Non-pigmented ciliary epithelial cell (primary cell): Measurements from ENCODE around the gene PKNOX1.
"Not testable (repeated sequence)": the region's sequence is repeated elsewhere in the genome, so short reads cannot be mapped to it uniquely, and the experiment has no call there.

Experiments used
- DNase-seq: peaks from one replicate; pipeline ENCODE4 v3.0.0-alpha.2; 2010; ENCODE audit warnings: low read depth

The PKNOX1 gene, protein sequence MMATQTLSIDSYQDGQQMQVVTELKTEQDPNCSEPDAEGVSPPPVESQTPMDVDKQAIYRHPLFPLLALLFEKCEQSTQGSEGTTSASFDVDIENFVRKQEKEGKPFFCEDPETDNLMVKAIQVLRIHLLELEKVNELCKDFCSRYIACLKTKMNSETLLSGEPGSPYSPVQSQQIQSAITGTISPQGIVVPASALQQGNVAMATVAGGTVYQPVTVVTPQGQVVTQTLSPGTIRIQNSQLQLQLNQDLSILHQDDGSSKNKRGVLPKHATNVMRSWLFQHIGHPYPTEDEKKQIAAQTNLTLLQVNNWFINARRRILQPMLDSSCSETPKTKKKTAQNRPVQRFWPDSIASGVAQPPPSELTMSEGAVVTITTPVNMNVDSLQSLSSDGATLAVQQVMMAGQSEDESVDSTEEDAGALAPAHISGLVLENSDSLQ

GRCh38 chr21:42973991-42974831, at the start of gene PKNOX1:
PKNOX1 (plus strand) TSS chr21:42974562; CDS start chr21:43004382, 29,820 bp downstream.
- DNase-seq: peak; percentile 88

- no peak for DNase-seq
Measured at GRCh38 chr21:42925114-42925926, 49.0 kb upstream of the PKNOX1 start, which contains the start of gene ERVH48-1. ERVH48-1 (minus strand) TSS chr21:42925630; CDS start chr21:42919006, 6,624 bp downstream.

DNA sequence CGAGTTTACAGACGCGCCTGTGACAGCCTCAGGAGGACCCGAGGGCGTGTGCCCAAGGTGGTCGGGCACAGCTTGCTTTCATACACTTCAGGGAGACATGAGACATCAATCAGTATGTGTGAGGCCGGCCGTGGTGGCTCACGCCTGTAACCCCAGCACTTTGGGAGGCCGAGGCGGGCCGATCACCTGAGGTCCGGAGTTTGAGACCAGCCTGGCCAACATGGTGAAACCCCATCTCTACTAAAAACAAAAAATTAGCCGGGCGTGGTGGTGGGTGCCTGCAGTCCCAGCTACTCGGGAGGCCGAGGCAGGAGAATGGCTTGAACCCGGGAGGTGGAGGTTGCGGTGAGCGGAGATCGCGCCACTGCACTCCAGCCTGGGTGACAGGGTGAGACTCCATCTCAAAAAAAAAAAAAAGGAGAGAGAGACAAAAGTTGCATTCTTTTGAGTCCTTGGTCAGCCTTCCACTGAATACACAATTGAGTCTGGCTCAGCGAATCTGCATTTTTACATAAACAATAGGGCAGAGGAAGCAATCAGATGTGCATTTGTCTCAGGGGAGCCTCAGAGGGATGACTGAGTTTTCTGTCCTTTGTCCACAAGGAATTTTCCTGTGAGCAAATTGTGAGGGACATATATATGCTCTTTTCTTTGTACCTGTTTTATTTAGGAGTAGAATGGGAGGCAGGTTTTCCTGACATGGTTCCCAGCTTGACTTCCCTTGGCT, 46.7 kb upstream of the PKNOX1 start:
- DNase-seq: not testable (repeated sequence)

DNA sequence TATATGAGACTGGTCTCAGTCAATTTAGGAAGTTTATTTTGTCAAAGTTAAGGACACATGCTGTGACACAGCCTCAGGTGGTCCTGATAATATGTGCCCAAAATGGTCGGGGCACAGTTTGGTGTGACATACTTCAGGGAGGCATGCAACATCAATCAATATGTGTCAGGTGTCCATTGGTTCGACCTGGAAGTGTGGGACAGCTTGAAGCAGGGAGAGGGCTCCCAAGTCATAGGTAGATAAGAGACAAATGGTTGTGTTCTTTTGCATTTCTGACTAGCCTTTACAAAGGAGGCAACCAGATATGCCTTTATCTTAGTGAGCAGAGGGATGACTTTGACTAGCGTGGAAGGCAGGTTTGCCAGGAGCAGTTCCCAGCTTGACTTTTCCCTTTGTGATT, 44.4 kb upstream of the PKNOX1 start:
- DNase-seq: no peak

DNA sequence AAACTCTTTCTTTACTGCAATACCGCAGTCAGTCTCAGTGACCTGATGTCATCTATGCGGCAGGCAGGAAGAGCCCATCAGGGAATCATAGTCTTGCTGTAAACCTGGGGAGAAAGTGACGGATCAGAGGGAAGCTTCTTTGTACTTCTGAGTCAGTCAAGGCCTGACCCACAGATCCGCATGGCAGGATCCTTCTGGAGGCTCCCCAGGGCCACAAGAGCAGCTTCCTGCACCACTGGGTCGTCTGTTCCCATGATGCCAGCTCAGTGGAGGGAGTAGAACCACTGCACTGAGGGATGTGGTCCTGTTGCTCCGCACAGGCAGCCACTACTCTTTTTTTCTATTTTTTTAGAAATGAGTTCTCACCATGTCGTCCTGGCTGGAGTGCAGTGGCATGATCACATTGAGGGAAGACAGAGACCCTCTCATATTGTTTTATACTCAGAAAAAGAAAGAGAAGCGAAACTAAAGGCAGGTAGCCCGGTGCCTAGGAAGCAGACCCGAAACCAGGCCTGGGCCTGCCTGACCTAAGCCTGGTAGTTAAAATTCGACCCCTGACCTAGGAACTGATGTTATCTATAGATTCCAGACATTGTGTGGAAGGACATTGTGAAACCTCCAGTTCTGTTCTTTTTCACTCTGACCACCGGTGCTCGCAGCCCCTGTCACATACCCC, 42.7 kb upstream of the PKNOX1 start:
- no peak for DNase-seq

- not testable (repeated sequence) for DNase-seq
Measured at GRCh38 chr21:42932378-42933136, 41.8 kb upstream of the PKNOX1 start.

DNA sequence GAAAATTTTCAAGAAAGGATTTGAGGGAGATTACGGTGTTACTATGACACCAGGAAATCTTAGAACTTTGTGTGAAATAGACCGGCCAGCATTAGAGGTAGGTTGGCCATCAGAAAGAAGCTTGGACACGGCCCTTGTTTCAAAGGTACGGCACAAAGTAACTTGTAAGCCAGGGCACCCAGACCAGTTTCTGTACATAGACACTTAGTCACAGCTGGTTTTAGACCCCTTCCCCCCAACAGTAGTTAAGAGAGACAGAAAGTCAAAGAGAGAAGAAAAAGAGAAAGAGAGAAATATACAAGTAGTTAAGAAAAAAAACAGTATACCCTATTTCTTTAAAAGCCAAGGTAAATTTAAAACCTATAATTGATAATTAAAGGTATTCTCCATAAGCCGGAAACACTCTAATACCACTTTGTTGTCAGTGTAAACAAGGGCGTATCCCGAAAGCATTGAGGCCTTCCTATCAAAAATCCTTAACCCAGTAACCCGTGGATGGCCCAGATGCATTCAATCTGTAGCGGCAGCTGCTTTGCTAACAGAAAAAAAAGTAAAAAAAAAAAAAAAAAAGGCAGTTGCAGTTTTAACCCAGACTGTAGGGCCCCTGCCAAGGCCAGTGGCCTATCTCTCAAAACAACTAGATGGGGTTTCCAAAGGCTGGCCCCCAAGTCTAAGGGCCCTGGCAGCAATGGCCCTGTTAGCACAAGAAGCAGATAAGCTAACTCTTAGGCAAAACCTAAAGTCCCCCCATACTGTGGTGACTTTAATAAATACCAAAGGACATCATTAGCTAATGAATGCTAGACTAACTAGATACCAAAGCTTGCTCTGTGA, 41.0 kb upstream of the PKNOX1 start:
- DNase-seq: not testable (repeated sequence)

- not testable (repeated sequence) for DNase-seq
Measured at GRCh38 chr21:42933973-42934372, 40.4 kb upstream of the PKNOX1 start.

GRCh38 chr21:42936360-42936759, 38.0 kb upstream of the PKNOX1 start:
- not testable (repeated sequence) for DNase-seq

DNA sequence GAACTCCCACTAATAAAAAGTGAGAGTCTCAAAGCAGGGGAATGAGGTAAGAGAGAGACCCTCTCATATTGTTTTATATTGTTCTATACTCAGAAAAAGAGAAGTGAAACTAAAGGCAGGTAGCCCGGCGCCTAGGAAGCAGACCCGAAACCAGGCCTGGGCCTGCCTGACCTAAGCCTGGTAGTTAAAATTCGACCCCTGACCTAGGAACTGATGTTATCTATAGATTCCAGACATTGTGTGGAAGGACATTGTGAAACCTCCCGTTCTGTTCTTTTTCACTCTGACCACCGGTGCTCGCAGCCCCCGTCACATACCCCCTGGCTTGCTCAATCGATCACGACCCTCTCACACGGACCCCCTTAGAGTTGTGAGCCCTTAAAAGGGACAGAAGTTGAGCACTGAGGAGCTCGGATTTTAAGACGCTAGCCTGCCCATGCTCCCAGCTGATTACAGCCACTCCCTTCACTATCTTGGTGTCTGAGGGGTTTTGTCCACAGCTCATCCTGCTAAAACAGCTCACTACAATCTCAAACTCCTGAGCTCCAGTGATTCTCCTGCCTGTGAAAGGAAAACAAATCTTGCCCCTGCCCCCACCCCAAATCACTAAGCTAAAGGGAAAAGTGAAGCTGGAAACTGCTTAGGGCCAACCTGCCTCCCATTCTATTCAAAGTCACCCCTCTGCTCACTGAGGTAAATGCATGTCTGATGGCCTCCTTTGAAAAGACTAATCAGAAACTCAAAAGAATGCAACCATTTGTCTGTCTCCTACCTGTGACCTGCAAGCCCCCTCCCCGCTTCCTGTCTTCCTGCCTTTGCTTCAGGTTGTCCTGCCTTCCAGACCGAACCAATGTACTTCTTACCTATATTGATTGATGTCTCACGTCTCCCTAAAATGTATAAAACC, 37.1 kb upstream of the PKNOX1 start:
- not testable (repeated sequence) for DNase-seq

GRCh38 chr21:42937960-42938605, 36.3 kb upstream of the PKNOX1 start:
- no peak for DNase-seq

DNA sequence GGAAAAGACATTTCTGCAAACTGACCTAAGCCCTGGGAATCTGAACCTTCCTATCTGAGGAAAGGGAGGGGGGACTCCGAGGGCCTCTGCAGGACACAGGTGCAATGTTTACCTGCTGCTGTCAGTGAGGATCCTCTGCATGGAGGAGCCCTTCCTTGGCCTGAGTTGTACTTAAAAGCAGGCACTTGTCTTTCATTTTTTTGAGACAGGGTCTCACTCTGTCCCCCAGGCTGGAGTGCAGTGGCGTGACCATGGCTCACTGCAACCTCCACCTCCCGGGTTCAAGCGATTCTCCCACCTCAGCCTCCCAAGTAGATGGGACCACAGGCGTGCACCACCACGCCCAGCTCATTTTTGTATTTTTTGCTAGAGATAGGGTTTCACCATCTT, 35.8 kb upstream of the PKNOX1 start:
- not testable (repeated sequence) for DNase-seq

GRCh38 chr21:42939582-42940413, 34.6 kb upstream of the PKNOX1 start:
- peak; percentile 93 for DNase-seq

GRCh38 chr21:42941696-42942085, 32.7 kb upstream of the PKNOX1 start:
- no peak for DNase-seq

GRCh38 chr21:42942244-42942643, 32.1 kb upstream of the PKNOX1 start:
- no peak for DNase-seq

GRCh38 chr21:42949094-42949755, 25.1 kb upstream of the PKNOX1 start:
- not testable (repeated sequence) for DNase-seq
